HCT116 (cell line): ENCODE measurements around the gene TOR1AIP2. TPM values are rescaled to one million over a fixed set of nuclear protein-coding genes. Genes with fewer than 3 reads are reported as not detected.

Experiments
- ATAC-seq: fragments of 200-7000 bp; cut with Tn5 transposase; 2 replicates; pipeline ENCODE4 v1.9.1; 2020; ENCODE audit warnings: mild to moderate bottlenecking, moderate library complexity
- BruUV-seq: library from RNA; stranded (reverse); fragments of 400-500 nt; replicated peaks from 2 replicates; lab custom pipeline; 2021; lab: Mats Ljungman, UMichigan
- CTCF ChIA-PET: fragments of 300-600 bp; sonication (Branson Sonifier 250); formaldehyde crosslinking; loops from one replicate; lab custom pipeline; 2021; ENCODE audit warnings: antibody characterized with exemption; lab: Charles Lee
- POLR2A ChIA-PET: fragments of 300-600, 350-600 bp; sonication (Branson Sonifier 250); formaldehyde crosslinking; loops from one replicate; lab custom pipeline; 2021; ENCODE audit warnings: antibody characterized with exemption; lab: Charles Lee
- RAD21 ChIA-PET, 2 experiments: fragments of 300-600 bp; sonication (Branson Sonifier 250); formaldehyde crosslinking; loops; one replicate each; lab custom pipeline; 2023; ENCODE audit warnings: low total read pairs in 2 of 2; ENCODE audit not compliant: uncharacterized antibody in 2 of 2, unreplicated experiment in 2 of 2, low non-redundant PET in 1 of 2; lab: Charles Lee
- DNase-seq: peaks from one replicate; pipeline ENCODE4 v3.0.0-alpha.2; 2010; ENCODE audit warnings: low read depth, low spot score
- H2AFZ ChIP-seq: fragments of 200-600 bp; shearing (Covaris generic), sonication (generic); 2 replicates; pipeline ENCODE4 v1.6.1; 2017; ENCODE audit warnings: low read depth, mixed run types, mixed read lengths, antibody characterized with exemption, low read length; ENCODE audit not compliant: poor library complexity, severe bottlenecking
- H3K27ac ChIP-seq: 2 replicates; pipeline ENCODE4 v1.5.1; 2012; ENCODE audit warnings: low read depth, low read length
- H3K27me3 ChIP-seq: fragments of 200-600 bp; sonication (generic); 2 replicates; pipeline ENCODE4 v1.6.1; 2016; ENCODE audit warnings: mixed run types, low read length, mixed read lengths; ENCODE audit not compliant: insufficient read depth
- H3K36me3 ChIP-seq, 2 experiments: fragments of 200-500 bp in 1 of 2; fragments of 200-600 bp in 1 of 2; sonication (Bioruptor generic) in 1 of 2; sonication (generic) in 1 of 2; 2 replicates each; pipeline versions ENCODE4 v1.5.1 to v1.6.1; 2014 to 2016; ENCODE audit warnings: low read length in 2 of 2, inconsistent platforms in 1 of 2, mixed read lengths in 1 of 2, mixed run types in 1 of 2; ENCODE audit not compliant: insufficient read depth in 2 of 2, control insufficient read depth in 1 of 2
- H3K4me1 ChIP-seq, 2 experiments: fragments of 200-600 bp in 1 of 2; sonication (generic) in 1 of 2; 2 replicates each; pipeline versions ENCODE4 v1.5.1 to v1.6.1; 2012 to 2017; ENCODE audit warnings: low read length in 2 of 2, inconsistent platforms in 1 of 2, mild to moderate bottlenecking in 1 of 2, mixed read lengths in 1 of 2, mixed run types in 1 of 2, moderate library complexity in 1 of 2; ENCODE audit not compliant: insufficient read depth in 2 of 2, control insufficient read depth in 1 of 2
- H3K4me2 ChIP-seq: fragments of 200-600 bp; sonication (generic); 2 replicates; pipeline ENCODE4 v1.6.1; 2017; ENCODE audit warnings: mixed run types, low read length, mixed read lengths
- H3K4me3 ChIP-seq, 2 experiments: fragments of 200-600 bp in 1 of 2; sonication (generic) in 1 of 2; replicated peaks in 1 of 2; 2 replicates each; pipeline ENCODE4 v1.5.1; 2011 to 2016; ENCODE audit warnings: low read length in 2 of 2, control low read depth in 1 of 2, low read depth in 1 of 2, mild to moderate bottlenecking in 1 of 2, mixed read lengths in 1 of 2, mixed run types in 1 of 2
- H3K79me2 ChIP-seq: fragments of 200-600 bp; sonication (generic); 2 replicates; pipeline ENCODE4 v1.6.1; 2017; ENCODE audit warnings: mild to moderate bottlenecking, mixed run types, low read length, moderate library complexity, mixed read lengths; ENCODE audit not compliant: insufficient read depth
- H3K9ac ChIP-seq: fragments of 200-600 bp; sonication (generic); 2 replicates; pipeline ENCODE4 v1.6.1; 2016; ENCODE audit warnings: low read length, mixed read lengths
- H3K9me2 ChIP-seq: fragments of 200-600 bp; sonication (generic), shearing (Covaris generic); 2 replicates; pipeline ENCODE4 v1.6.1; 2017; ENCODE audit warnings: mixed run types, mild to moderate bottlenecking, moderate library complexity; ENCODE audit not compliant: insufficient read depth
- H3K9me3 ChIP-seq, 2 experiments: fragments of 200-500 bp in 1 of 2; fragments of 200-600 bp in 1 of 2; sonication (Bioruptor generic) in 1 of 2; sonication (generic) in 1 of 2; 2 replicates each; pipeline ENCODE4 v1.6.1; 2014 to 2017; ENCODE audit warnings: low read length in 2 of 2, mixed read lengths in 2 of 2, inconsistent platforms in 1 of 2, low read depth in 1 of 2, mild to moderate bottlenecking in 1 of 2, mixed run types in 1 of 2, moderate library complexity in 1 of 2; ENCODE audit not compliant: control insufficient read depth in 1 of 2, insufficient read depth in 1 of 2
- H4K20me1 ChIP-seq: fragments of 200-600 bp; sonication (generic), shearing (Covaris generic); 2 replicates; pipeline ENCODE4 v1.6.1; 2017; ENCODE audit warnings: mixed run types, mild to moderate bottlenecking, moderate library complexity; ENCODE audit not compliant: insufficient read depth
- CBX3 ChIP-seq: IDR thresholded peaks from 2 replicates; pipeline ENCODE4 v1.6.1; 2012; ENCODE audit warnings: low read depth
- CTCF ChIP-seq, 3 experiments: fragments of 200-600 bp in 1 of 3; sonication (generic) in 1 of 3; IDR thresholded peaks in 2 of 3; conservative IDR thresholded peaks in 1 of 3; 2 replicates each; pipeline ENCODE4 v1.5.1; 2012 to 2017; ENCODE audit warnings: low read depth in 2 of 3, low read length in 2 of 3, antibody characterized with exemption in 1 of 3, borderline replicate concordance in 1 of 3, control low read depth in 1 of 3, mild to moderate bottlenecking in 1 of 3, mixed read lengths in 1 of 3, mixed run types in 1 of 3, moderate library complexity in 1 of 3; ENCODE audit not compliant: insufficient read depth in 1 of 3
- EZH2phosphoT487 ChIP-seq: fragments of 200-600 bp; IDR thresholded peaks from 2 replicates; pipeline ENCODE4 v1.6.1; 2018; ENCODE audit warnings: antibody characterized with exemption, borderline replicate concordance
- POLR2A ChIP-seq: IDR thresholded peaks from 2 replicates; pipeline ENCODE4 v1.7.0; 2011; ENCODE audit warnings: borderline replicate concordance; ENCODE audit not compliant: insufficient read depth, insufficient read length; ENCODE audit errors: extremely low read depth
- RAD21 ChIP-seq: IDR thresholded peaks from 2 replicates; pipeline ENCODE4 v1.6.1; 2012; ENCODE audit warnings: low read depth, mild to moderate bottlenecking
- YY1 ChIP-seq: IDR thresholded peaks from 2 replicates; pipeline ENCODE4 v1.6.1; 2011; ENCODE audit warnings: low read length, low read depth, moderate library complexity, mild to moderate bottlenecking; ENCODE audit not compliant: insufficient replicate concordance; ENCODE audit errors: extremely low read depth
- ZBTB33 ChIP-seq: IDR thresholded peaks from 2 replicates; pipeline ENCODE4 v1.6.1; 2011; ENCODE audit warnings: mild to moderate bottlenecking, low read length, moderate library complexity; ENCODE audit not compliant: insufficient replicate concordance; ENCODE audit errors: extremely low read depth
- intact Hi-C: fragments of 100-400 bp; cut with micrococcal nuclease; formaldehyde crosslinking; loops from 2 replicates; pipeline ENCODE4 v1.10.0; 2022
- total RNA-seq: library from RNA; stranded (reverse); gene quantifications from one replicate; pipeline ENCODE4 v1.2.1, GENCODE V29; 2021; ENCODE audit not compliant: unreplicated experiment

TOR1AIP2 gene
- total RNA-seq, 1 experiment from 2014 or later, result 106 TPM

GRCh38 chr1:179867493-179868330, 9.9 kb downstream of the TOR1AIP2 start:
- ChIA-PET POLR2A (interaction anchor here (1.1 kb wide), 1 partner anchor 300 kb away, joined by 3 read pairs; no protein-coding TSS in a partner anchor), RAD21 (no interaction called here), CTCF (interaction anchor here (1.0 to 2.7 kb wide), 8 partner anchors 9 to 313 kb away, joined by 3 to 20 read pairs (median 4); partner anchors contain the start of gene TOR1AIP1)
- Histone ChIP-seq H3K4me3 (no peak overlapping the region), H3K4me1 (no peaks in the 10 kb centered on the region), H2AFZ (no peak overlapping the region), H3K9me3 (no peaks in the 10 kb centered on the region), H3K4me2 (no peak overlapping the region), H4K20me1 (peaks cover 18% of the 10 kb centered on the region; the same call in 1 of the 2 replicates), H3K36me3 (peaks cover 30 to 46% of the 10 kb centered on the region in 2 experiments), H3K27me3 (no peaks in the 10 kb centered on the region), H3K79me2 (peaks cover 98% of the 10 kb centered on the region), H3K9me2 (no peaks in the 10 kb centered on the region), H3K27ac (no peak overlapping the region), H3K9ac (no peak overlapping the region)
- no TSS peak for BruUV-seq
- intact Hi-C loops, result loop anchor here (1.0 to 10.0 kb wide), 4 partner anchors 160 to 607 kb away; no protein-coding TSS in a partner anchor
- TF ChIP-seq EZH2phosphoT487, result no peak
- TF ChIP-seq ZBTB33, result no peak
- peak; percentile 16 for TF ChIP-seq YY1
- TF ChIP-seq POLR2A, result no peak
- peak; percentile 69 for TF ChIP-seq RAD21
- no peak for TF ChIP-seq CBX3
- peak; percentile 73 to 87 (median 84) for TF ChIP-seq CTCF (IDR thresholded peaks at IDR 0.05 in 2 of 3, conservative IDR thresholded peaks at IDR 0.05 in 1 of 3; ENCODE audit: borderline replicate concordance in 1 of 3, insufficient read depth in 1 of 3, low read depth in 2 of 3, low read length in 2 of 3)
- DNase-seq (no peak), ATAC-seq (peak; percentile 93)
